ENCODE data around the gene NHS. TPM values are rescaled to one million over a fixed set of nuclear protein-coding genes. Genes with fewer than 3 reads are reported as not detected.

Gene NHS
- total and polyA plus RNA-seq, 2 of the 13 experiments (the other 11 are each of a cell fraction or from before 2014, with no cell fraction given): 0.02 TPM; not detected in 1

DNA sequence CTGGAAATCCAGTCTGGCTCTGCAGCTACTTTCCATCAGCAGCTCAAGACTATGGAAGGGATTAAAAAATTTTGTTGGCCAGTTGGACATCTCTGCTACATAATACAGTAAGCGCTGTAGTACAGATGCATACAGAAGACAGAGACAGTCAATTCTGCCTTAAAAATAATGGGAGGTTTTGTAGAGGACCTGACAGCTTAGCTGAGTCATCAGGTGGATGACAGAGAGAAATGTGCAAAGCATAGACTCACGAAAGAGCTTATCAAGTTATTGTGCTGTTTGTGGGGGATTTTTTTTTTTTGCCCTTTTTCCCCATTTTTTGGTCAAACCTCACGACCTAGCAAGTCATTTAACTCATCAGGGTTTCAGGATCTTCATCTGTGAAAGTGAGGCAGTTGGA, 213.3 kb downstream of the NHS start (continued):
- TF ChIP-seq, protein P1, sequence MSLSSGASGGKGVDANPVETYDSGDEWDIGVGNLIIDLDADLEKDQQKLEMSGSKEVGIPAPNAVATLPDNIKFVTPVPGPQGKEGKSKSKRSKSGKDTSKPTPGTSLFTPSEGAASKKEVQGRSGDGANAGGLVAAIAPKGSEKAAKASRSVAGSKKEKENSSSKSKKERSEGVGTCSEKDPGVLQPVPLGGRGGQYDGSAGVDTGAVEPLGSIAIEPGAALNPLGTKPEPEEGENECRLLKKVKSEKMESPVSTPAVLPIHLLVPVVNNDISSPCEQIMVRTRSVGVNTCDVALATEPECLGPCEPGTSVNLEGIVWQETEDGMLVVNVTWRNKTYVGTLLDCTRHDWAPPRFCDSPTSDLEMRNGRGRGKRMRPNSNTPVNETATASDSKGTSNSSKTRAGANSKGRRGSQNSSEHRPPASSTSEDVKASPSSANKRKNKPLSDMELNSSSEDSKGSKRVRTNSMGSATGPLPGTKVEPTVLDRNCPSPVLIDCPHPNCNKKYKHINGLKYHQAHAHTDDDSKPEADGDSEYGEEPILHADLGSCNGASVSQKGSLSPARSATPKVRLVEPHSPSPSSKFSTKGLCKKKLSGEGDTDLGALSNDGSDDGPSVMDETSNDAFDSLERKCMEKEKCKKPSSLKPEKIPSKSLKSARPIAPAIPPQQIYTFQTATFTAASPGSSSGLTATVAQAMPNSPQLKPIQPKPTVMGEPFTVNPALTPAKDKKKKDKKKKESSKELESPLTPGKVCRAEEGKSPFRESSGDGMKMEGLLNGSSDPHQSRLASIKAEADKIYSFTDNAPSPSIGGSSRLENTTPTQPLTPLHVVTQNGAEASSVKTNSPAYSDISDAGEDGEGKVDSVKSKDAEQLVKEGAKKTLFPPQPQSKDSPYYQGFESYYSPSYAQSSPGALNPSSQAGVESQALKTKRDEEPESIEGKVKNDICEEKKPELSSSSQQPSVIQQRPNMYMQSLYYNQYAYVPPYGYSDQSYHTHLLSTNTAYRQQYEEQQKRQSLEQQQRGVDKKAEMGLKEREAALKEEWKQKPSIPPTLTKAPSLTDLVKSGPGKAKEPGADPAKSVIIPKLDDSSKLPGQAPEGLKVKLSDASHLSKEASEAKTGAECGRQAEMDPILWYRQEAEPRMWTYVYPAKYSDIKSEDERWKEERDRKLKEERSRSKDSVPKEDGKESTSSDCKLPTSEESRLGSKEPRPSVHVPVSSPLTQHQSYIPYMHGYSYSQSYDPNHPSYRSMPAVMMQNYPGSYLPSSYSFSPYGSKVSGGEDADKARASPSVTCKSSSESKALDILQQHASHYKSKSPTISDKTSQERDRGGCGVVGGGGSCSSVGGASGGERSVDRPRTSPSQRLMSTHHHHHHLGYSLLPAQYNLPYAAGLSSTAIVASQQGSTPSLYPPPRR (CRISPR knock-in tag; IDR thresholded peaks at IDR 0.05; ENCODE audit: borderline replicate concordance): no peak
- TF ChIP-seq SNAPC2 (CRISPR knock-in tag; IDR thresholded peaks at IDR 0.05): no peak

DNA sequence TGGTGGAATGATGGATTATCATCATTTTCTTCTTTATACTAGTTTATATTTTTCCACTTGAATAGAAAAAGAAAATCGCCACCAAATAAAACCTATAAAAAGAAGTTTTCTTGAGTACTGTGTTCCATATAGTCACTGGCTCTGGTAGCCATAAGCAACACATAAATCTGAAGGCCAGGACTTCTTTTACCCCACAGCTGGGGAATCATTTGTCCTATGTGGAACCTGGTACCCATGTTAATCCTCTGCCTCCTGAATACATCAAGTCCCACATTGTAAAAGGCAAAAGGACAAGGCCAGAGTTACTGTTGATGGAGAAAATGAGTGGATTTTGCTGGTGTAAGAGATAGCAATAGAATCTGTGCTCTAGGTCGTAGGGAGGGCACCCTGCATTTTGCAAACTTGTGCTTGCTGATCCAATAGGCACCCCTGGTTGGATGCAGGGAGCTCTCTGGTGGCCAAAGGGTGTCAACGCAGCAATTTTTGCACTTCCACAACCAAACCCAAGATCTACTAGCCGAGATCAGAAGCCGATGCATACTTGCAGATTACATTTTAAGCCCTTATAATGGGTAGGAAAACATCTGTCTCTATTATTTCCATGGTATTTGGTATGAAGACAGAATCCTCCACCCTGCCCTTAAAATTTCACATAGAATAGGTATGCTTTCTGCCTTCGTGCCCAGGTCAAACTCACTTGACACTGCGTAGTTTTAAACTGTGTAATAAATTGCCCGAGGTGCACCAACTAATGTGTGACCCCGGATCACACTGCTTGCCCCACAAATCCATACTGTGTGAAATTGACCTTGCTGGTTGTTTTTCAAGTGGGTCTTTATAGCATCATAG, 216.1 kb downstream of the NHS start:
- Histone ChIP-seq H3K79me2 (ENCODE audit: insufficient read depth, low read length) (no peaks in the 10 kb centered on the region), H3K27me3 (ENCODE audit: control insufficient read depth in 1 of 2, insufficient read depth in 2 of 2, low read length in 2 of 2) (no peaks in the 10 kb centered on the region), H3K4me2 (ENCODE audit: low read depth, low read length) (no peak overlapping the region), H3K27ac (ENCODE audit: extremely low read length, insufficient read depth, low read length) (no peak overlapping the region), H2AFZ (ENCODE audit: low read length) (no peak overlapping the region), H3K4me3 (replicated peaks in 1 of 3; ENCODE audit: insufficient read depth in 1 of 3, low read depth in 2 of 3, low read length in 3 of 3) (no peak overlapping the region), H3K4me1 (ENCODE audit: insufficient read depth, low read length) (peaks cover 10% of the 10 kb centered on the region; the same call in 1 of the 2 replicates), H3K9me3 (ENCODE audit: low read length) (no peaks in the 10 kb centered on the region), H3K9ac (ENCODE audit: insufficient read depth, low read depth, low read length) (no peak overlapping the region), H4K20me1 (ENCODE audit: insufficient read depth, low read length) (no peaks in the 10 kb centered on the region), H3K36me3 (replicated peaks in 1 of 2; ENCODE audit: control insufficient read depth in 1 of 2, insufficient read depth in 2 of 2, low read length in 2 of 2) (no peaks in the 10 kb centered on the region)
- TF ChIP-seq MAFF (IDR thresholded peaks at IDR 0.05; ENCODE audit: low read depth, low read length) (peak; percentile 54), MAFK (conservative IDR thresholded peaks at IDR 0.05 in 1 of 2, IDR thresholded peaks at IDR 0.05 in 1 of 2; ENCODE audit: low read length in 2 of 2) (peak; percentile 70 to 74), STAG1 (CRISPR knock-in tag; IDR thresholded peaks at IDR 0.05) (peak; percentile 70), HNRNPH1 (optimal IDR thresholded peaks at IDR 0.05; ENCODE audit: low read depth, low read length) (no peak), RAD21 (CRISPR knock-in tag; IDR thresholded peaks at IDR 0.05) (0 out of 2 replicates have a peak, but pooled peaks have one; percentile 19), SMC3 (IDR thresholded peaks at IDR 0.05; ENCODE audit: low read length) (peak; percentile 71), REPIN1 (CRISPR knock-in tag; IDR thresholded peaks at IDR 0.05; ENCODE audit: borderline replicate concordance, low read depth) (no peak)
- TF ChIP-seq, protein P2, sequence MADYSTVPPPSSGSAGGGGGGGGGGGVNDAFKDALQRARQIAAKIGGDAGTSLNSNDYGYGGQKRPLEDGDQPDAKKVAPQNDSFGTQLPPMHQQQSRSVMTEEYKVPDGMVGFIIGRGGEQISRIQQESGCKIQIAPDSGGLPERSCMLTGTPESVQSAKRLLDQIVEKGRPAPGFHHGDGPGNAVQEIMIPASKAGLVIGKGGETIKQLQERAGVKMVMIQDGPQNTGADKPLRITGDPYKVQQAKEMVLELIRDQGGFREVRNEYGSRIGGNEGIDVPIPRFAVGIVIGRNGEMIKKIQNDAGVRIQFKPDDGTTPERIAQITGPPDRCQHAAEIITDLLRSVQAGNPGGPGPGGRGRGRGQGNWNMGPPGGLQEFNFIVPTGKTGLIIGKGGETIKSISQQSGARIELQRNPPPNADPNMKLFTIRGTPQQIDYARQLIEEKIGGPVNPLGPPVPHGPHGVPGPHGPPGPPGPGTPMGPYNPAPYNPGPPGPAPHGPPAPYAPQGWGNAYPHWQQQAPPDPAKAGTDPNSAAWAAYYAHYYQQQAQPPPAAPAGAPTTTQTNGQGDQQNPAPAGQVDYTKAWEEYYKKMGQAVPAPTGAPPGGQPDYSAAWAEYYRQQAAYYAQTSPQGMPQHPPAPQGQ (CRISPR knock-in tag; IDR thresholded peaks at IDR 0.05; ENCODE audit: borderline replicate concordance): no peak
- TF ChIP-seq, protein P3, sequence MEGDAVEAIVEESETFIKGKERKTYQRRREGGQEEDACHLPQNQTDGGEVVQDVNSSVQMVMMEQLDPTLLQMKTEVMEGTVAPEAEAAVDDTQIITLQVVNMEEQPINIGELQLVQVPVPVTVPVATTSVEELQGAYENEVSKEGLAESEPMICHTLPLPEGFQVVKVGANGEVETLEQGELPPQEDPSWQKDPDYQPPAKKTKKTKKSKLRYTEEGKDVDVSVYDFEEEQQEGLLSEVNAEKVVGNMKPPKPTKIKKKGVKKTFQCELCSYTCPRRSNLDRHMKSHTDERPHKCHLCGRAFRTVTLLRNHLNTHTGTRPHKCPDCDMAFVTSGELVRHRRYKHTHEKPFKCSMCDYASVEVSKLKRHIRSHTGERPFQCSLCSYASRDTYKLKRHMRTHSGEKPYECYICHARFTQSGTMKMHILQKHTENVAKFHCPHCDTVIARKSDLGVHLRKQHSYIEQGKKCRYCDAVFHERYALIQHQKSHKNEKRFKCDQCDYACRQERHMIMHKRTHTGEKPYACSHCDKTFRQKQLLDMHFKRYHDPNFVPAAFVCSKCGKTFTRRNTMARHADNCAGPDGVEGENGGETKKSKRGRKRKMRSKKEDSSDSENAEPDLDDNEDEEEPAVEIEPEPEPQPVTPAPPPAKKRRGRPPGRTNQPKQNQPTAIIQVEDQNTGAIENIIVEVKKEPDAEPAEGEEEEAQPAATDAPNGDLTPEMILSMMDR (CRISPR knock-in tag; IDR thresholded peaks at IDR 0.05): peak; percentile 76
- in situ Hi-C loops (cut with HindIII; ENCODE audit: extremely low pct_ligation_motif_present, low pct_unique_long_range_greater_than_20kb) (no loop called here), intact Hi-C loops (cut with micrococcal nuclease; ENCODE audit: unreplicated experiment) (loop anchor here (1.0 to 5.0 kb wide), 2 partner anchors 56 to 469 kb away; no protein-coding TSS in a partner anchor)
- peak; percentile 3 for DNase-seq (ENCODE audit: low spot score)
- peak; percentile 70 for ATAC-seq
- POLR2A ChIA-PET: no interaction called here
- peak; percentile 61 for FAIRE-seq
- CTCF ChIA-PET (ENCODE audit: low intra/inter-chr PET ratio, low total read pairs): interaction anchor here (1.4 to 1.7 kb wide), 2 partner anchors 229 to 348 kb away, joined by 3 to 12 read pairs; no protein-coding TSS in a partner anchor
- 24% methylated on average over 8 of the region's 9 CpGs for WGBS (ENCODE audit: low lambda C conversion rate)
- no TSS peak for BruUV-seq (replicated peaks)
